Measurements from ENCODE around the gene TNFRSF8. TPM values are rescaled to one million over a fixed set of nuclear protein-coding genes. Genes with fewer than 3 reads are reported as not detected.
"Not testable (repeated sequence)": the region's sequence is repeated elsewhere in the genome, so short reads cannot be mapped to it uniquely, and the experiment has no call there.

Gene TNFRSF8
- total RNA-seq, 2 experiments from 2014 or later: 6.0 to 6.5 TPM

DNA sequence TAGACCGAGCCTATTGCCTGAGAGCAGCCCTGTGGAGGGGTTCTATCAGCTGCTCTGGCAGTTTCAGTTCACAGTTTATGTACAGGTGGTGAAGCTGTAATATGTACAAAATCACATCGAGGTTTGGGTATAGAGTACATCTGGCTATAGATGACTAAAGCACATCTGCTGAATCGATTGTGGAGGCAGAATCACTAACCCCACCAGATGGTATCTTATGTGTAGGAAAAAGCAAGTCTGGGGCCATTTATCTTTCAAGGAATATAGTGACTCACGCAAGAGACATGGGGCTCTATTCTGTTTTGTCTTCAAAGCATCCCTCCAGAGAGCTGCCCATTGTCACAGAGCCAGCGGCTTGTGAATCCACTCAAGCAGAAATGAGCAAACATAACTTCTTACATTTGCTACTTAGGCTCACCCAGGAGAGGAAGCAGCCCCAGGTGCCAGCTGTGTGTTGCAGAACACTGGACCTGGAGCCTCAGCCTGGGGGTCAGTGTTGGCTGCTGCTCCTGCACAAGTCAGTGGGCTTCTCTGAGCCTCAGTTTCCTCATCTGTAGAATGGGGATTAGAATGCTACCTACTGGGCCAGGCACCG, 22.5 kb upstream of the TNFRSF8 start:
- H3K36me3 Mint-ChIP-seq (ENCODE audit: low read depth): no peaks in the 10 kb centered on the region
- ChIA-PET CTCF (interaction anchor here (1.1 to 2.1 kb wide), 5 partner anchors 9 to 39 kb away, joined by 3 to 8 read pairs (median 5); no protein-coding TSS in a partner anchor), POLR2A (interaction anchor here (0.6 to 0.8 kb wide), 3 partner anchors 48 to 408 kb away, joined by 3 read pairs; no protein-coding TSS in a partner anchor)
- peaks cover 13% of the 10 kb centered on the region for H3K4me1 Mint-ChIP-seq
- no peak overlapping the region for H3K4me3 Mint-ChIP-seq
- DNase-seq: no peak
- no peaks in the 10 kb centered on the region for H3K9me3 Mint-ChIP-seq
- no peak overlapping the region for H3K27ac Mint-ChIP-seq
- H3K27me3 Mint-ChIP-seq: no peaks in the 10 kb centered on the region

DNA sequence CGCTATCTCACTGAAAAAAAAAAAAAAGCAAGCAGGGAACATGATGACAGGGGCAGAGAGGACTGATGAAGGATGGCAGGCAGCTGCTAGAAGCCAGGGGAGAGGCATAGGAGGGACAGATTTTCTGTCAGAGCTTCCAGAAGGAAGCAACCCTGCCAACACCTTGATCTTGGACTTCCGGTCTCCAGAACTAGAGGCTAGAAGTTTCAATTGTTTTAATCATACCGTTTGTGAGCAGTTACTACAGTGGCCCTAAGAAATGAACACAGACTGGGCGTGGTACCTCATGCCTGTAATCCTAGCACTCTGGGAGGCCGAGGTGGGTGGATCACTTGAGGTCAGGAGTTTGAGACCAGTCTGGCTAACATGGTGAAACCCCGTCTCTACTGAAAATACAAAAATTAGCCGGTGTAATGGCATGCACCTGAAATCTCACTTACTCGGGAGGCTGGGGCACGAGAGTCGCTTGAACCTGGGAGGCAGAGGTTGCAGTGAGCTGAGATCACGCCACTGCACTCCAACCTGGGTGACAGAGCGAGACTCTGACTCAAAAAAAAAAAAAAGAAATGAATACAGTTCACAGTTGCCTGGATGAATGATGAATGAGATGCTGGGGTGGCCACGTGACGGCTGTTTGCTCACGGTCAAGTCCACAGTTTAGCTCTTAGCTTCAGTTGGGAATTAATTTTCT, 18.8 kb upstream of the TNFRSF8 start:
- peaks cover 13% of the 10 kb centered on the region for H3K4me1 Mint-ChIP-seq
- H3K36me3 Mint-ChIP-seq (ENCODE audit: low read depth); H3K27me3 Mint-ChIP-seq; H3K9me3 Mint-ChIP-seq; H3K4me3 Mint-ChIP-seq; POLR2A ChIA-PET; DNase-seq; H3K27ac Mint-ChIP-seq: not testable (repeated sequence)
- CTCF ChIA-PET: interaction anchor here (0.7 to 1.3 kb wide), 3 partner anchors 30 to 134 kb away, joined by 3 to 5 read pairs (median 3); no protein-coding TSS in a partner anchor

DNA sequence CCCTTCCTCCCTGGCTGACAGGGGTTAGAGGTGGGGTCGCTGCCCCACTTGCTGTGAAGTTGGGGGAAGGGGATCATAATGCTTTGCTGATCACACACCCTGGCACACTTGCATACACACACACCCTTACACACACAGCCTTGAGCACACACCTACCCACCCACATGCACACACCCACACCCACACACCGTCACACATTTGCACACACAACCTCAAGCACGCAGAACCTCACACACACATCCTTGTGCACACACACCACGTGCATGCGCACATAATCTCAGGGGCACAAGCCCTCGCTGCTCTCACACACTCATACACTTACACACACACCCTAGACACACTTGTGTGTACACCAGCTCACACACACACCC, 16.4 kb upstream of the TNFRSF8 start:
- Mint-ChIP-seq H3K36me3 (ENCODE audit: low read depth) (no peaks in the 10 kb centered on the region), H3K27ac (no peak overlapping the region), H3K4me1 (peaks cover 14% of the 10 kb centered on the region), H3K4me3 (no peak overlapping the region), H3K27me3 (no peaks in the 10 kb centered on the region), H3K9me3 (no peaks in the 10 kb centered on the region)
- CTCF ChIA-PET: interaction anchor here (1.0 to 2.1 kb wide), 6 partner anchors 9 to 45 kb away, joined by 3 to 8 read pairs (median 4); no protein-coding TSS in a partner anchor
- POLR2A ChIA-PET: interaction anchor here (1.0 to 1.4 kb wide), 2 partner anchors 27 to 139 kb away, joined by 5 to 6 read pairs; partner anchors contain the start of gene MIIP
- no peak for DNase-seq

DNA sequence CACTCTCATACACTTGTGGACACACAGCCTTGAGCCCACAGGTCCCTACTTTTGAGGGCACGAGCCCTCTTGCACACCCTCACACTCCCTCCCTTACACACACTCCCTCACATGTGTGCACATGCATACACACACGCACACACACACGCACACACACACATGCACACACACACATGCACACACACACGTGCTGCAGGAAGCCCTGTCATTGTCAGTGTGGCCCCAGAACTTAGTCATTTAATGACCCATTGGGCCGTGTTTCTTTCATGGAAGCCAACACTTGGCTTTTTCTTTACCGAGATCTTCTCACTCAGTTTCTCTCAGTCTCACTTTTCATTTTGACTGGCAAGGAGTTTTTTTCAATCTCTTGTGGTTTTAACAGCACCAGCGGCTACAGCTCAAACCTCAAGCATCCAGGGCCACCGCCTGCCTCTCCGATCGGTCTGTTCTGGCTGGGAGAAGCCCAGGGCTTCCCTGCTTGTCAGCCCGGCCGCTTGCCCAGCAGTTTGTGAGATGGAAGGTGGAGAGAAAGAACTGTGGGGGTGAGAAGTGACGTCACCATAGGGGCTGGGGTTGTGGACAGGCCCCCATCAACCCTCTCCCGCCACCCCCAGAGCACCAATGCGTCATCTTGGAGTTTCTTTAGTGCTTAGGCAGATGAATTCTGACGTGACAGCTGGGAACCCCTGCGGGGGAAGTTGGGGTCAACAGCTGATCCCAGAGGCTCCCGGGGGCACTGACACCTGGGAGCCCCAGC, 15.8 kb upstream of the TNFRSF8 start:
- peak; percentile 74 for DNase-seq
- POLR2A ChIA-PET: interaction anchor here (1.0 to 1.4 kb wide), 3 partner anchors 20 to 139 kb away, joined by 5 to 7 read pairs (median 6); partner anchors contain the start of gene MIIP
- no peaks in the 10 kb centered on the region for H3K36me3 Mint-ChIP-seq (ENCODE audit: low read depth)
- H3K9me3 Mint-ChIP-seq: no peaks in the 10 kb centered on the region
- no peak overlapping the region for H3K4me3 Mint-ChIP-seq
- CTCF ChIA-PET: interaction anchor here (0.7 to 2.1 kb wide), 7 partner anchors 9 to 55 kb away, joined by 3 to 8 read pairs (median 4); no protein-coding TSS in a partner anchor
- peaks cover 19% of the 10 kb centered on the region for H3K4me1 Mint-ChIP-seq
- H3K27ac Mint-ChIP-seq: no peak overlapping the region
- H3K27me3 Mint-ChIP-seq: no peaks in the 10 kb centered on the region

DNA sequence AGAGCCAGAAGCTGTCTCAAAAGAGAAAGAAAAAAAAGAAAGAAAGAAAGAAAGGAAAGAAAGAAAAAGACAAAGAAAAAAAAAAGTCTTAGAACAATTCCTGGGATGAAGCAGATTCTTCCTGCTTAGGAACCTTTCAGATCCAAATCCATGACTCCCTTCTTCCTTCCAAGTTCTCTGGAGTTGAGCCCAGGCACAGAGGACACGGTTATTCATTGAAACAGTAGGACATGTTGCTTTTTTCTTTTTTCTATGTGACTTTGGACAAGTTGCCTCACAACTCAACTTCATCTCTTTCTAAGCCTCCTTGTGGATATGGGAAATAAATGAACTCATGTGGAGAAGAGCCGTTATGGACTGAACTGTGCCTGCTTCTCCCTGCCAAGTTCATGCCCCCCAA, 14.7 kb upstream of the TNFRSF8 start:
- Mint-ChIP-seq H3K27me3 (no peaks in the 10 kb centered on the region), H3K4me3 (no peak overlapping the region), H3K9me3 (no peaks in the 10 kb centered on the region), H3K27ac (no peak overlapping the region), H3K36me3 (ENCODE audit: low read depth) (no peaks in the 10 kb centered on the region), H3K4me1 (peaks cover 25% of the 10 kb centered on the region)
- CTCF ChIA-PET: interaction anchor here (0.8 to 2.6 kb wide), 2 partner anchors 10 to 11 kb away, joined by 3 to 16 read pairs; no protein-coding TSS in a partner anchor
- DNase-seq: no peak
- POLR2A ChIA-PET: no interaction called here

DNA sequence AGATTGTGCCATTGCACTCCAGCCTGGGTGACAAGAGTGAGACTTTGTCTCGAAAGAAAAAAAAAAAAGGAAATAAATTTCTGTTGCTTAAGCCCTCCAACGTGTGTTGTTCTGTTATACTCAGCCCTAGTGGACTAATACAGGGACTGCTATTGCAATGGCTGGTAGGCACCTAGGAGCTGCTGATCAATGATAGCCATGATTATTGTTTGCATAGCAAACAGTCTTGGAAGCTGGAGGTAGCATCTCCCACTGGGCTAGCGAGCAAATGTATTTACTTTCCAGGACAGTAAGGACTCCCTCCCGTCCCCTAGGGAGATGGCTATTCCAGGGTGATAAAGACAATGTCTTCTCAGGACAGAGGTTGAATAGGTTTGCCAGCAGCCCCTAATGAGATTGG, 13.5 kb upstream of the TNFRSF8 start:
- Mint-ChIP-seq H3K4me1 (peaks cover 22% of the 10 kb centered on the region), H3K9me3 (no peaks in the 10 kb centered on the region), H3K27me3 (no peaks in the 10 kb centered on the region), H3K36me3 (ENCODE audit: low read depth) (no peaks in the 10 kb centered on the region), H3K27ac (no peak overlapping the region), H3K4me3 (no peak overlapping the region)
- CTCF ChIA-PET: interaction anchor here (1.2 to 2.6 kb wide), 5 partner anchors 9 to 21 kb away, joined by 4 to 16 read pairs (median 6); no protein-coding TSS in a partner anchor
- no peak for DNase-seq
- POLR2A ChIA-PET: interaction anchor here (0.7 kb wide), 1 partner anchor 116 kb away, joined by 4 read pairs; no protein-coding TSS in a partner anchor

DNA sequence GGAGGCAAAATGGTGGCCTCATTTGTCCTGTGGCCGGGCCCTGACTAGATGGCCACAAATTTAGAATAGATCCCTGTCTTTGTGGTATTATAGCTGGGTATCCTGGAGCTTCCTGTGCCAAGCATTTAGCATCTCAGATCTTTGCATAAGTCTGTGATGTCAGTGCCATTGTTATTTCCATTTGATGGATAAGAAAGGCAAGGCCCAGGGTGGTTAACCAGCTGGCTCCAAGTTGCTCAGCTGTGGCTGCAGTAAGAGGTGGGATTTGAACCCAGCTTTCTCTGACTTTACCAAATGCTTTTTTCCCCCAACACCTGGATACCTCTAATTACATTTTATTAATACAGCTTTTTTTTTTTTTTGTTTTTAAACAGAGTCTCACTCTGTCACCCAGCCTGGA, 11.7 kb upstream of the TNFRSF8 start:
- POLR2A ChIA-PET: interaction anchor here (0.6 to 1.6 kb wide), 3 partner anchors 23 to 142 kb away, joined by 3 to 5 read pairs (median 4); partner anchors contain the start of gene MIIP
- H3K9me3 Mint-ChIP-seq: no peaks in the 10 kb centered on the region
- H3K27me3 Mint-ChIP-seq: no peaks in the 10 kb centered on the region
- no peak overlapping the region for H3K27ac Mint-ChIP-seq
- H3K4me3 Mint-ChIP-seq: no peak overlapping the region
- H3K36me3 Mint-ChIP-seq (ENCODE audit: low read depth): no peaks in the 10 kb centered on the region
- H3K4me1 Mint-ChIP-seq: peaks cover 20% of the 10 kb centered on the region
- no peak for DNase-seq
- CTCF ChIA-PET: interaction anchor here (1.3 to 2.1 kb wide), 6 partner anchors 10 to 41 kb away, joined by 3 to 11 read pairs (median 8); no protein-coding TSS in a partner anchor

DNA sequence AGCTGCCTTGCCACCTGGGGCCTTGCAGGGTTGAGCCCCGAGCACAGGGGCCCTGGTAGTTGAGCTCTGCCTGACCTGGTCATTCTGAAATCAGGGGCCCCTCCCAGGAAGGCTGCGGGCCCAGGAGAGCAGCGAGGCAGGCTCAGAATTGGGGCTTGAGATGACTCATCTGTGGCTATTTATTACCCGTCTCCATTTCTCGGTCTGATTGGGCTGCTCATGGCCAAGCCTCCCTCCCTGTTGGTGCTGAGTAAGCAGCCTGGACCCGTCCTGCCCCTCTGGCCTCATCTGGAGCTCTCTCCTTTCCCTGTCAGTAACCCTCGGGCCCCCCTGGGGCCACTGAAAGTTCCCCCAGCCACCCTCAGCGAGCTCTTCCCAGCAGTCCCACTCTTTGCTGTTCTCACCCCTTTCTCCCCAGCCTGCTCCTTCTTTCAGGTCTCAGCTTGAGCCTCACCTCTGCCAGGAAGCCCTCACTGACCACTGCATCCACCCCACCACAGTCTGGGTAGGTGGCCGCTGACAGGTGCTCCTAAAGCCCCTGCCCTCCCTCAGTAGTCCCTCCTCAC, 11.0 kb upstream of the TNFRSF8 start:
- POLR2A ChIA-PET: interaction anchor here (0.8 to 1.6 kb wide), 2 partner anchors 33 to 143 kb away, joined by 4 to 5 read pairs; partner anchors contain the start of gene MIIP
- CTCF ChIA-PET: interaction anchor here (0.7 to 2.1 kb wide), 9 partner anchors 11 to 41 kb away, joined by 3 to 11 read pairs (median 5); partner anchors contain the start of genes MIIP and TNFRSF8
- no peaks in the 10 kb centered on the region for H3K9me3 Mint-ChIP-seq
- H3K4me1 Mint-ChIP-seq: peaks cover 27% of the 10 kb centered on the region
- DNase-seq: no peak
- H3K27ac Mint-ChIP-seq: peak overlapping the region; percentile 41
- H3K27me3 Mint-ChIP-seq: no peaks in the 10 kb centered on the region
- no peak overlapping the region for H3K4me3 Mint-ChIP-seq
- H3K36me3 Mint-ChIP-seq (ENCODE audit: low read depth): no peaks in the 10 kb centered on the region

DNA sequence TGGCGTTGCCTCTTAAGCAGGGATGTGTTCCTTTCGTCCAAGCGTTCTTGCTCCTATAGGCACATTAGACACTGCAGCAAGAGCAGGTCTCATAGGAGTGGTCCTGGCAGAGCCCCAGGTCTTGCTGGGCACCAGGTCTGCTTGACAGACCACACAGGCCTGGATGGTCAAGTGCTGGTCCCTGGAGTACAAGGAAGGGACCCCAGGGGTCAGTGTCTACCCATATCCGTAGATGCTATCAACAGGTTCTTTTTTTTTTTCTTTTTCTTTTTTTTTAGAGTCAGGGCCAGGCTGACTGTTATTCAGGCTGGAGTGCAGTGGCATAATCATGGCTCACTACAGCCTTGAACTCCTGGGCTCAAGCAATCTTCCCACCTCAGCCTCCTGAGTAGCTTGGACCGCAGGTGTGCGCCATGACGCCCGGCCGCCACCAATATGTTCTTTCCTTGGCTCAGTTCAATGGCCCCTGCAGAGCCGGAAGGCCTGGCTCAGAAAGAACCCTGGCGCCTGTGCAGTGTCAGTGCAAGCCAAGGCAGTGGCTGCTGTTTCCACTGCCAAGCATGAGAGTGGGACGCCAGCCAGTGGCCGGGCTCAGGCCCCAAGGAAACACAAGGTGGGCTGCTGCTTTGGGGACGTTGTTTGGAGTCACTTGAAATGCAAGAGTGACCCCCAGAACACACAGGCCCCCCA, 10.0 kb upstream of the TNFRSF8 start:
- no peak overlapping the region for H3K27ac Mint-ChIP-seq
- no peaks in the 10 kb centered on the region for H3K27me3 Mint-ChIP-seq
- H3K36me3 Mint-ChIP-seq (ENCODE audit: low read depth): no peaks in the 10 kb centered on the region
- DNase-seq: no peak
- H3K9me3 Mint-ChIP-seq: peaks cover 3% of the 10 kb centered on the region
- ChIA-PET POLR2A (no interaction called here), CTCF (interaction anchor here (1.7 kb wide), 1 partner anchor 42 kb away, joined by 4 read pairs; no protein-coding TSS in a partner anchor)
- no peak overlapping the region for H3K4me3 Mint-ChIP-seq
- H3K4me1 Mint-ChIP-seq: peaks cover 36% of the 10 kb centered on the region

DNA sequence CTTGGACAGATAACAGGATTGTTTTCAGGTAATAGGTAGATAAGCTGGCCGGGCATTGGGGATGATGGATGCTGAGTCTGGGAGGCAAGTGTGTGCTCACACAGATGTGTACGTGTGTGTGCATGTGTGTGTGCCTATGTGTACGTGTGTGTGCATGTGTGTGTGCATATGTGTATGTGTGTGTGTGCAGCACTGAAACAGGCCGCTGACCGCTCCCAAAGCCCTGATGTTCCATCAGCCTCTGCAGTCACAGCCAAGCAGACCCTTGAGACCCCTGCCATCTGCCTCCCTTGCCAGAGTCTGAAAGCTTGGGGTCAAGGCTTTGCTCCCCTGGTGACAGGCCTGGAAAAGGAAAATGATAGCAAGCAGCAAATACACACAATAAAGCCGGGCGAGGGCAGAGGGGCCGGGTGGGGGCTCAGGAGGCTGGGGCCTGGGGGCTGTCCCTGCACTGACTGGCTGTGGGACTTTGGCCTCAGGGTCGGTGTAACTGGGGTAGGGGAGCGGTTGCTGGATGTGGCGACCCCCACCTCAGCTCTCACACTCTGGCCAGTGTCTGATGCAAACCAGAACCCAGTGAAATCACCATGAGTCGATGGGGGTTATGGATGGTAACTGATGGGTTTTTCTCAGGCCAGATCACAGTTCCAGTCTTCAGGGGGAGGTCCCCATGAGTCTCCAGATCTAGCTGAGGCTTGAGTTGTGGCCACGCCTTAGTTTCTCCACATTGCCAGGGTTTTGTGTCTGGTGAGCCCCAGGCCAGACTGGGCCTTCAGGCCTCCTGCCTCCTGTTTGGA, 9.2 kb upstream of the TNFRSF8 start:
- Mint-ChIP-seq H3K4me1 (peaks cover 42% of the 10 kb centered on the region), H3K36me3 (ENCODE audit: low read depth) (no peaks in the 10 kb centered on the region), H3K9me3 (peaks cover 3% of the 10 kb centered on the region), H3K27me3 (no peaks in the 10 kb centered on the region), H3K4me3 (no peak overlapping the region), H3K27ac (no peak overlapping the region)
- CTCF ChIA-PET: no interaction called here
- DNase-seq: no peak
- POLR2A ChIA-PET: no interaction called here

DNA sequence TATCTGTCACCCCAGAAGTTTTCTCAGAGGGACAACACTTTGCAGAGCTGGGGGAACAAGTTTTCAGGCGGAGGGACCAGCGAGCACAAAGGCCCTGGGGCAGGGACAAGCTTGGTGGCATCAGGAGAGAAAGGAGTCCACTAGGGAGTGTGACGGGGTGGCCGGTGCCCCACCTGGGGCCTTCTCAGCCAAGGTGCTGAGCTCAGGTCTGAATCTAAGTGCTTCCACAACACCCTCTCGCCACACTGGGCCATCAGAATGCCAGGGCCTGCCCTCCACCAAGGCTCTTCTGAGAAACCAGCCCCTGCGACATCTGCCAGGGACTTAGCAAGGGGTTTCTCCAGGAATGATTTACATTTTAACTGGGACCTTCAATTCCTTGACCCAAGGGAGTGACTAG, 7.8 kb upstream of the TNFRSF8 start:
- Mint-ChIP-seq H3K9me3 (peaks cover 3% of the 10 kb centered on the region), H3K4me1 (peaks cover 47% of the 10 kb centered on the region), H3K4me3 (no peak overlapping the region), H3K27me3 (no peaks in the 10 kb centered on the region), H3K36me3 (ENCODE audit: low read depth) (no peaks in the 10 kb centered on the region), H3K27ac (no peak overlapping the region)
- ChIA-PET POLR2A (no interaction called here), CTCF (interaction anchor here (1.2 to 1.5 kb wide), 2 partner anchors 25 to 145 kb away, joined by 3 to 4 read pairs; no protein-coding TSS in a partner anchor)
- no peak for DNase-seq
